ENCODE measurements around the gene DNAJC15. TPM values are rescaled to one million over a fixed set of nuclear protein-coding genes. Genes with fewer than 3 reads are reported as not detected.

DNAJC15 gene
- total and polyA plus RNA-seq, 2 of the 8 experiments (the other 6 are each of a cell fraction or from before 2014, with no cell fraction given), result 5.8 to 20.8 TPM

- H4K8ac ChIP-seq (ENCODE audit: extremely low read depth, insufficient read depth, low read length), result no peak overlapping the region
- H3K23me2 ChIP-seq (ENCODE audit: low read depth, low read length), result no peaks in the 10 kb centered on the region
- no peak overlapping the region for H4K5ac ChIP-seq (ENCODE audit: insufficient read length, low read depth, low read length)
- no peaks in the 10 kb centered on the region for H4K20me1 ChIP-seq (replicated peaks in 1 of 2; ENCODE audit: control insufficient read depth in 1 of 2, insufficient read depth in 2 of 2, low read length in 2 of 2)
- no peak overlapping the region for H2AK5ac ChIP-seq (ENCODE audit: low read depth, low read length)
- H3K36me3 ChIP-seq (ENCODE audit: control insufficient read depth in 2 of 4, insufficient read depth in 4 of 4, low read length in 3 of 4), result no peaks in the 10 kb centered on the region
- H3K27ac ChIP-seq (ENCODE audit: low read depth, low read length), result no peak overlapping the region
- peaks cover 0 to 4% (median 0%) of the 10 kb centered on the region in 4 experiments; a peak in 2 of 7 replicates for H3K4me1 ChIP-seq (replicated peaks in 1 of 4; ENCODE audit: control insufficient read depth in 3 of 4, insufficient read depth in 4 of 4, low read length in 3 of 4)
- no peaks in the 10 kb centered on the region for H3K79me1 ChIP-seq (ENCODE audit: low read depth, low read length)
- H2AFZ ChIP-seq (ENCODE audit: low read length), result no peak overlapping the region
- H2BK120ac ChIP-seq (replicated peaks; ENCODE audit: low read depth, low read length), result no peak overlapping the region
- H3K79me2 ChIP-seq (ENCODE audit: control insufficient read depth in 1 of 2, insufficient read depth in 2 of 2, low read length in 2 of 2), result no peaks in the 10 kb centered on the region
- no peak overlapping the region for H2BK5ac ChIP-seq (ENCODE audit: low read depth, low read length)
- no peak for FAIRE-seq
- no peaks in the 10 kb centered on the region for H3K27me3 ChIP-seq (replicated peaks in 1 of 4; ENCODE audit: control insufficient read depth in 3 of 4, extremely low read depth in 1 of 4, insufficient read depth in 3 of 4, low read length in 3 of 4)
- no peaks in the 10 kb centered on the region for H3K9me3 ChIP-seq (ENCODE audit: insufficient read depth in 2 of 2, low read depth in 1 of 2, low read length in 1 of 2)
- H3K4me3 ChIP-seq (ENCODE audit: extremely low read depth in 1 of 4, insufficient read depth in 2 of 4, low read depth in 3 of 4, low read length in 4 of 4), result no peak overlapping the region
- H3K14ac ChIP-seq (ENCODE audit: insufficient read length), result no peak overlapping the region
- H3K4me2 ChIP-seq (ENCODE audit: insufficient read depth in 1 of 2, low read depth in 2 of 2, low read length in 2 of 2), result no peak overlapping the region
- H2BK12ac ChIP-seq (ENCODE audit: low read depth, low read length), result no peak overlapping the region
- no peak overlapping the region for H4K91ac ChIP-seq (replicated peaks; ENCODE audit: insufficient read length, low read length)
- no peak overlapping the region for H3K56ac ChIP-seq (replicated peaks; ENCODE audit: insufficient read length, low read depth, low read length)
- ChIA-PET POLR2A (ENCODE audit: partially characterized antibody) (no interaction called here), CTCF (ENCODE audit: partially characterized antibody) (interaction anchor here (1.1 kb wide), 1 partner anchor 53 kb away, joined by 3 read pairs; no protein-coding TSS in a partner anchor)
- no peak overlapping the region for H2BK20ac ChIP-seq (ENCODE audit: low read length)
- no peak overlapping the region for H3K23ac ChIP-seq (ENCODE audit: insufficient read length)
- no peak overlapping the region for H3K18ac ChIP-seq (ENCODE audit: extremely low read depth, low read length)
- WGBS, 2 experiments (ENCODE audit: extremely low coverage in 1 of 2, insufficient coverage in 1 of 2, insufficient read length in 1 of 2, insufficient replicate concordance in 2 of 2, low coverage in 1 of 2, low lambda C conversion rate in 2 of 2, missing lambda C conversion rate in 1 of 2), result 88% methylated on average over 2 of the region's 2 CpGs; no CpG with 5 or more reads in 1 of the 2 experiments
- DNase-seq (ENCODE audit: low read depth in 1 of 2, low spot score in 2 of 2), result no peak
- no peak overlapping the region for H3K9ac ChIP-seq (replicated peaks in 1 of 4; ENCODE audit: extremely low read depth in 1 of 4, low read depth in 3 of 4, low read length in 3 of 4)
- no peak overlapping the region for H2BK15ac ChIP-seq (ENCODE audit: low read length)
- no peak overlapping the region for H3K4ac ChIP-seq (replicated peaks; ENCODE audit: insufficient read length, low read depth, low read length)
- TF ChIP-seq E2F6 (IDR thresholded peaks at IDR 0.05) (no peak), GABPA (IDR thresholded peaks at IDR 0.05; ENCODE audit: borderline replicate concordance, insufficient read depth, low read length) (no peak), POLR2A (IDR thresholded peaks at IDR 0.05; ENCODE audit: control extremely low read depth in 1 of 2, low read depth in 2 of 2, low read length in 2 of 2) (no peak), SP1 (IDR thresholded peaks at IDR 0.05; ENCODE audit: low read depth, low read length) (no peak), ZNF274 (IDR thresholded peaks at IDR 0.05; ENCODE audit: borderline replicate concordance, extremely low read depth, low read length) (no peak), TBP (IDR thresholded peaks at IDR 0.05; ENCODE audit: low read depth, low read length) (no peak), YY1 (IDR thresholded peaks at IDR 0.05; ENCODE audit: low read depth, low read length) (no peak), POU5F1 (IDR thresholded peaks at IDR 0.05; ENCODE audit: low read depth, low read length) (no peak), USF2 (IDR thresholded peaks at IDR 0.05; ENCODE audit: low read length) (no peak), TAF1 (IDR thresholded peaks at IDR 0.05; ENCODE audit: low read depth, low read length) (no peak), RXRA (IDR thresholded peaks at IDR 0.05; ENCODE audit: insufficient read depth, low read depth, low read length) (no peak), CREB1 (IDR thresholded peaks at IDR 0.05) (no peak), FOSL1 (IDR thresholded peaks at IDR 0.05; ENCODE audit: insufficient read depth, low read depth, low read length) (no peak), TAF7 (optimal IDR thresholded peaks at IDR 0.05; ENCODE audit: borderline replicate concordance, low read depth, low read length) (no peak), SP2 (IDR thresholded peaks at IDR 0.05; ENCODE audit: low read length) (no peak)
Observed at GRCh38 chr13:43002021-43002420, 21.4 kb upstream of the DNAJC15 start.
